Activated CD8-positive, alpha-beta T cell treated with anti-CD3 and anti-CD28 coated beads, Interleukin-2, amount 10 ng/mL, durations not matched to agents 7 days and 5 days (primary cell): ENCODE data around the gene KCNK10. TPM values are rescaled to one million over a fixed set of nuclear protein-coding genes. Genes with fewer than 3 reads are reported as not detected.
"Not testable (repeated sequence)": the region's sequence is repeated elsewhere in the genome, so short reads cannot be mapped to it uniquely, and the experiment has no call there.

Source experiments
- ATAC-seq: fragments of 150-1000 bp; cut with Tn5 transposase; one replicate; pipeline ENCODE4 v1.10.0; 2021; ENCODE audit warnings: moderate library complexity
- CTCF ChIA-PET: fragments of 350-600 bp; sonication (Branson Sonifier 250); formaldehyde crosslinking; loops from one replicate; lab custom pipeline; 2021; ENCODE audit warnings: antibody characterized with exemption; lab: Charles Lee
- POLR2A ChIA-PET: fragments of 350-600 bp; sonication (Branson Sonifier 250); formaldehyde crosslinking; loops from one replicate; lab custom pipeline; 2021; ENCODE audit warnings: antibody characterized with exemption; lab: Charles Lee
- DNase-seq: peaks from one replicate; pipeline ENCODE4 v3.0.0-alpha.2; 2020
- H3K27ac Mint-ChIP-seq: one replicate; pipeline ENCODE4 v1.8.0; 2021; ENCODE audit warnings: mild to moderate bottlenecking, mixed read lengths
- H3K27me3 Mint-ChIP-seq: one replicate; pipeline ENCODE4 v1.8.0; 2021; ENCODE audit warnings: low read depth, mixed read lengths
- H3K36me3 Mint-ChIP-seq: one replicate; pipeline ENCODE4 v1.8.0; 2021; ENCODE audit warnings: low read depth, mixed read lengths
- H3K4me1 Mint-ChIP-seq: one replicate; pipeline ENCODE4 v1.8.0; 2021; ENCODE audit warnings: low read depth, mixed read lengths
- H3K4me3 Mint-ChIP-seq: one replicate; pipeline ENCODE4 v1.8.0; 2021; ENCODE audit warnings: mild to moderate bottlenecking, mixed read lengths
- H3K9me3 Mint-ChIP-seq: one replicate; pipeline ENCODE4 v1.8.0; 2022; ENCODE audit warnings: mixed read lengths; ENCODE audit not compliant: insufficient read depth
- total RNA-seq, 2 experiments: library from RNA; stranded (reverse); gene quantifications; one replicate each; pipeline ENCODE4 v1.2.3, GENCODE V29; 2021

KCNK10 gene
- total RNA-seq, 2 experiments from 2014 or later = not detected

DNA sequence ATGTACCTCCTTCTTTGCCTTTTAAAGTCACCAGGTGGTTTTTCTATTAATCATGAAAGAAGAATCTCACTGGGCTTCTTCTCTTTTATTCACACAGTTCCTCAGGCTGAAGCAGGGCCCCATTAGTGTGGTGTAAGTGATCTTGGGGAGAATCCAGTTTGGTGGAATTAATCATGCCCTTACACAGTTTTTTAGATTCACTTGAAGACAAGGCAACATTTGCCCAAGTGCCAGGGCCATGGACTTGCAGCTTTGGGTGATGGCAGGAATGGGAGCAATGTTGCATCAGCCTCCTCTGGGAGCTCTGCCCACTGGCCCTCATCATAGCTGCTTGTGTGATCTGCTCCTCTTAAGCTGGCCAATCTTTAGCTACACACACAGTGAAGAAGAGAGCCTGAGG lies 33.8 kb downstream of the KCNK10 start:
- ChIA-PET POLR2A (no interaction called here), CTCF (no interaction called here)
- no peaks in the 10 kb centered on the region for H3K27me3 Mint-ChIP-seq
- H3K27ac Mint-ChIP-seq = no peak overlapping the region
- H3K9me3 Mint-ChIP-seq = no peaks in the 10 kb centered on the region
- H3K4me1 Mint-ChIP-seq = no peaks in the 10 kb centered on the region
- no peak for ATAC-seq
- DNase-seq = no peak
- H3K4me3 Mint-ChIP-seq = no peak overlapping the region
- H3K36me3 Mint-ChIP-seq = no peaks in the 10 kb centered on the region

DNA sequence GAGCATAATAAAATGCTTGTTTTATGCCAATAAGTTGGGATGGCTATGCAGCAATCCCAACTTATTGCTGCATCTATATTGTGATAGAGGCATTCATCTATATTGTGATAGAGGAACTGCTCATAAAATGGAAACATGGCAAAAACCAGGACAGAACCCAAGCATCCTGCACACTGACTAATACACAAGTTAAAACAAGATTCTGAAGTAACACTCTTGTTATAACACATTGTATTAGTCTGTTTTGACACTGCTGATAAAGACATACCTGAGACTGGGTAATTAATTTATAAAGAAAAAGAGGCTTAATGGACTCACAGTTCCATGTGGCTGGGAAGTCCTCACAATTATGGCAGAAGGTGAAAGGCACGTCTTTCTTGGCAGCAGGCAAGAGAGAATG lies 36.8 kb downstream of the KCNK10 start:
- ChIA-PET POLR2A (no interaction called here), CTCF (no interaction called here)
- ATAC-seq (no peak), DNase-seq (no peak)
- no peak overlapping the region for H3K4me3 Mint-ChIP-seq
- H3K36me3 Mint-ChIP-seq = no peaks in the 10 kb centered on the region
- H3K4me1 Mint-ChIP-seq = no peaks in the 10 kb centered on the region
- H3K27ac Mint-ChIP-seq = no peak overlapping the region
- H3K27me3 Mint-ChIP-seq = peaks cover 2% of the 10 kb centered on the region
- H3K9me3 Mint-ChIP-seq = no peaks in the 10 kb centered on the region

DNA sequence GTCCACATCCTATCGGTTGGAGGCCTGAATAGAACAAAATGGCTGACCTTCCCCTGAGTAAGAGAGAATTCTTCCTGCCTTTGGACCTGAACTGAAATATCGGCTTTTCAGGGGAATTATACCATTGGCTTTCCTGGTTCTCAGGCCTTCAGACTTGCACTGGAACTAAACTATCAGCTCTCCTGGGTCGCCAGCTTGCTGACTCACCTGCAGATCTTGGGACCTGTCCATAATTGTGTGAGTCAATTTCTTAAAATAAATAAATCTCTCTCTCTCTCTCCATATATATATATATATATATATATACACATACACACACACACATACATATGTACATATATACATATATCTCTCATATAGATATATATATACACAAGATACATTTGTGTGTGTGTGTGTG lies 41.6 kb downstream of the KCNK10 start:
- Mint-ChIP-seq H3K27ac (no peak overlapping the region), H3K4me3 (no peak overlapping the region), H3K27me3 (peaks cover 5% of the 10 kb centered on the region), H3K4me1 (no peaks in the 10 kb centered on the region), H3K9me3 (no peaks in the 10 kb centered on the region), H3K36me3 (no peaks in the 10 kb centered on the region)
- ATAC-seq = no peak
- DNase-seq = no peak
- ChIA-PET POLR2A (no interaction called here), CTCF (no interaction called here)

GRCh38 chr14:88276923-88277596 lies 46.0 kb downstream of the KCNK10 start:
- CTCF ChIA-PET = interaction anchor here (0.7 kb wide), 1 partner anchor 448 kb away, joined by 6 read pairs; no protein-coding TSS in a partner anchor
- peaks cover 6% of the 10 kb centered on the region for H3K27me3 Mint-ChIP-seq
- no peak for ATAC-seq
- POLR2A ChIA-PET = no interaction called here
- H3K4me3 Mint-ChIP-seq = no peak overlapping the region
- H3K27ac Mint-ChIP-seq = no peak overlapping the region
- H3K4me1 Mint-ChIP-seq = no peaks in the 10 kb centered on the region
- no peaks in the 10 kb centered on the region for H3K9me3 Mint-ChIP-seq
- DNase-seq = no peak
- no peaks in the 10 kb centered on the region for H3K36me3 Mint-ChIP-seq

GRCh38 chr14:88272390-88273269 lies 50.4 kb downstream of the KCNK10 start:
- no peaks in the 10 kb centered on the region for H3K36me3 Mint-ChIP-seq
- no peak overlapping the region for H3K4me3 Mint-ChIP-seq
- DNase-seq = no peak
- POLR2A ChIA-PET = no interaction called here
- no peak for ATAC-seq
- no peaks in the 10 kb centered on the region for H3K9me3 Mint-ChIP-seq
- no peaks in the 10 kb centered on the region for H3K4me1 Mint-ChIP-seq
- CTCF ChIA-PET = no interaction called here
- no peak overlapping the region for H3K27ac Mint-ChIP-seq
- peaks cover 6% of the 10 kb centered on the region for H3K27me3 Mint-ChIP-seq

DNA sequence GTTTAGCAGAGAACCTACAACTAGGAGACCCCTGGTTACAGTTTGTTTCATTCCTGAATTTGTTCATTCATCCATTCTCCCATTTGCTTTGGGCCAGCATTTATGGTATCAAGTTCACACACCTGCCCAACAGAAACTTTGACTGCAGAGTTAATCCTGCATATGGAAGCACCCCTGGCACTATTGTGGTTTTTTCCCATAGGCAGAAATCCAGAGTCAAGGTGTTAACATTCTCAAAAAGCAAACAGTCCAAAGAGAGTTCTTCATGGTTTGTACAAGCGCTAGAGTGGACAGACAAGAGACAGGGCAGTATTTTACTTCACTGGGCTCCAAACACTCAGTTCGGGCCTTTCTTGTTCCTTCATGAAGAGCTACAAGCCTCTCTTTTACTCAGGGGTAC lies 51.9 kb downstream of the KCNK10 start:
- ChIA-PET CTCF (no interaction called here), POLR2A (no interaction called here)
- Mint-ChIP-seq H3K9me3 (no peaks in the 10 kb centered on the region), H3K27me3 (peaks cover under 1% of the 10 kb centered on the region), H3K4me1 (no peaks in the 10 kb centered on the region), H3K4me3 (no peak overlapping the region), H3K36me3 (no peaks in the 10 kb centered on the region), H3K27ac (no peak overlapping the region)
- DNase-seq (no peak), ATAC-seq (no peak)

DNA sequence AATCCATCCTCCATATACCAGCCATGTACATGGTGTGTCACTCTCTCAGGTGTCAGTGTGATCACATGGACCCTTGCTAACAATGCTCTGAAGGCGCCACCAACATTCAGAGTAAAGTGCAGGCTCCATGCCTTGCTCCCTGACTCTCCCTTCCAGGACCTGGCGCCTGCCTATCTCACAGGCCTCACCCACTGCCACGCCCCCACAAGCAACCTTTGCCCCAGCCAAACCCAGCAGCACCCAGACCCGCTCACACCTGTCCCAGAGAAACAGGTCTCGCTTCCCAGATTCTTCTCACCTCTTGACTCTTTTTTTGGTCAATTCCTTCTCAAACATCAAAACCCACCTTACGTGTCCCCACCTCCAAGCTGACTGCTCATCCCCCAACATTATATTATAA lies 52.3 kb downstream of the KCNK10 start:
- H3K36me3 Mint-ChIP-seq = no peaks in the 10 kb centered on the region
- POLR2A ChIA-PET = no interaction called here
- CTCF ChIA-PET = no interaction called here
- DNase-seq (no peak), ATAC-seq (no peak)
- H3K4me3 Mint-ChIP-seq = no peak overlapping the region
- no peaks in the 10 kb centered on the region for H3K9me3 Mint-ChIP-seq
- H3K27ac Mint-ChIP-seq = no peak overlapping the region
- no peaks in the 10 kb centered on the region for H3K4me1 Mint-ChIP-seq
- no peaks in the 10 kb centered on the region for H3K27me3 Mint-ChIP-seq

- no peak overlapping the region for H3K27ac Mint-ChIP-seq
- no peaks in the 10 kb centered on the region for H3K36me3 Mint-ChIP-seq
- H3K9me3 Mint-ChIP-seq = no peaks in the 10 kb centered on the region
- H3K27me3 Mint-ChIP-seq = no peaks in the 10 kb centered on the region
- H3K4me3 Mint-ChIP-seq = no peak overlapping the region
- no peaks in the 10 kb centered on the region for H3K4me1 Mint-ChIP-seq
- no peak for ATAC-seq
- CTCF ChIA-PET = no interaction called here
- no peak for DNase-seq
- POLR2A ChIA-PET = no interaction called here
These were observed 53.2 kb downstream of the KCNK10 start for GRCh38 chr14:88269806-88270420.

- ChIA-PET CTCF (no interaction called here), POLR2A (no interaction called here)
- Mint-ChIP-seq H3K27ac (no peak overlapping the region), H3K36me3 (no peaks in the 10 kb centered on the region), H3K4me1 (no peaks in the 10 kb centered on the region), H3K27me3 (no peaks in the 10 kb centered on the region), H3K4me3 (no peak overlapping the region), H3K9me3 (no peaks in the 10 kb centered on the region)
- no peak for DNase-seq
- ATAC-seq = no peak
These were observed 56.6 kb downstream of the KCNK10 start for GRCh38 chr14:88266474-88266873.

DNA sequence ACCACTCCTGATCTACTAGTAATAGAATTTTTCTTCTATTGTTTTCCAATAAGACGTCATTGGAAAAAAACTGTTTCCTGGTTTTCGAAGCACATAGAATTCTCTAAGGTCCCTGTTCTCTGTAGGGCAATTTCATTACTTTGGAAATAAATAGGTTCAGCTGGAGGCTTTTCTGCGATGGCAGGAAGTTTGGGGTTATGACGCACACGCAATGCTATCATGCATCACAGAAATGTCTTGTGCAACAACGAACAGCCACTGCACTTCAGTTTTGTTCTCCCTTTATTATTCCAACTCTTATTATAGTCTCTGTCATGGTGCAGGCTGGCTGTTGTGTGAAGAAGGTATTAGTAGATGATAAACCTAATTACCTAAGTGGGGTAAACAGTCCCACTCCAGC lies 59.0 kb downstream of the KCNK10 start:
- Mint-ChIP-seq H3K9me3 (no peaks in the 10 kb centered on the region), H3K27ac (no peak overlapping the region), H3K4me3 (no peak overlapping the region), H3K4me1 (no peaks in the 10 kb centered on the region), H3K27me3 (peaks cover 5% of the 10 kb centered on the region), H3K36me3 (no peaks in the 10 kb centered on the region)
- ATAC-seq (no peak), DNase-seq (no peak)
- CTCF ChIA-PET = no interaction called here
- POLR2A ChIA-PET = no interaction called here

GRCh38 chr14:88261302-88261701 lies 61.8 kb downstream of the KCNK10 start:
- H3K36me3 Mint-ChIP-seq, H3K4me3 Mint-ChIP-seq, CTCF ChIA-PET, H3K27ac Mint-ChIP-seq, H3K4me1 Mint-ChIP-seq, ATAC-seq, H3K27me3 Mint-ChIP-seq, H3K9me3 Mint-ChIP-seq, DNase-seq, POLR2A ChIA-PET: not testable (repeated sequence)

DNA sequence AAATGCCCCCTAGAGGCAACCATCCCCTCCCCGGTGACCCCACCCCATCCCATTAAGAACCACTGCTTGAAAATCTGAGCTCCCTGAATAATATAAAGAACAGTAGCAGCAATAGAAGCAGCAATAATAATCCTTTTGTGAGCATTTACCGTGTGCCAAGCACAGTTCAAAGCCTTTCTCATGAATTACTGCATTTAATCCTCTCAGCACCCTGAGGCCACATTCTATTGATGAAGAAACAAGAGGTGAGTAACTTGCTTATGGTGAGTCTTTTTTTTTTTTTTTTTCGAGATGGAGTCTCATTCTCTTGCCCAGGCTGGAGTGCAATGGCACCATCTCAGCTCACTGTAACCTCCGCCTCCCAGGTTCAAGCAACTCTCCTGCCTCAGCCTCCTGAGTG lies 65.0 kb downstream of the KCNK10 start:
- H3K9me3 Mint-ChIP-seq = no peaks in the 10 kb centered on the region
- no peak overlapping the region for H3K27ac Mint-ChIP-seq
- ATAC-seq = no peak
- H3K36me3 Mint-ChIP-seq = no peaks in the 10 kb centered on the region
- H3K4me1 Mint-ChIP-seq = no peaks in the 10 kb centered on the region
- CTCF ChIA-PET = no interaction called here
- no peak for DNase-seq
- POLR2A ChIA-PET = no interaction called here
- H3K27me3 Mint-ChIP-seq = peaks cover 7% of the 10 kb centered on the region
- H3K4me3 Mint-ChIP-seq = no peak overlapping the region
